Activated B cell treated with CpG ODN at 0.5 μM for 24 hours (primary cell): ENCODE data around the gene TRIM17. TPM values are rescaled to one million over a fixed set of nuclear protein-coding genes. Genes with fewer than 3 reads are reported as not detected.

Experiments
- ATAC-seq: fragments of 200-7000 bp; cut with Tn5 transposase; one replicate; pipeline ENCODE4 v1.10.0; 2021; ENCODE audit warnings: low read depth, mild to moderate bottlenecking, moderate library complexity
- CTCF ChIA-PET: fragments of 350-600 bp; sonication (Branson Sonifier 250); formaldehyde crosslinking; loops from one replicate; lab custom pipeline; 2021; ENCODE audit warnings: antibody characterized with exemption; lab: Charles Lee
- POLR2A ChIA-PET: fragments of 350-600 bp; sonication (Branson Sonifier 250); formaldehyde crosslinking; loops from one replicate; lab custom pipeline; 2021; ENCODE audit warnings: antibody characterized with exemption; lab: Charles Lee
- DNase-seq: peaks from one replicate; pipeline ENCODE4 v3.0.0; 2022
- H3K27ac Mint-ChIP-seq: one replicate; pipeline ENCODE4 v1.8.0; 2020; ENCODE audit warnings: mixed read lengths
- H3K27me3 Mint-ChIP-seq: one replicate; pipeline ENCODE4 v1.8.0; 2021; ENCODE audit warnings: mixed read lengths
- H3K36me3 Mint-ChIP-seq: one replicate; pipeline ENCODE4 v1.8.0; 2021; ENCODE audit warnings: low read depth, mixed read lengths
- H3K4me1 Mint-ChIP-seq: one replicate; pipeline ENCODE4 v1.8.0; 2021; ENCODE audit warnings: mixed read lengths
- H3K4me3 Mint-ChIP-seq: one replicate; pipeline ENCODE4 v1.8.0; 2020; ENCODE audit warnings: mild to moderate bottlenecking, mixed read lengths
- H3K9me3 Mint-ChIP-seq: one replicate; pipeline ENCODE4 v1.8.0; 2020; ENCODE audit warnings: mixed read lengths
- intact Hi-C: fragments of 100-400 bp; cut with micrococcal nuclease; formaldehyde crosslinking; loops from one replicate; pipeline ENCODE4 v1.15.1; 2024
- total RNA-seq: library from RNA; stranded (reverse); gene quantifications from 2 replicates; pipeline ENCODE4 v1.2.3, GENCODE V29; 2022
- TF ChIP-seq, protein P1 (sequence below): fragments of 200-600 bp; IDR thresholded peaks from one replicate; pipeline ENCODE4 v1.8.0; 2022; ENCODE audit warnings: antibody characterized with exemption, mild to moderate bottlenecking

Gene TRIM17
- total RNA-seq, 1 donor from 2014 or later, result not detected

DNA sequence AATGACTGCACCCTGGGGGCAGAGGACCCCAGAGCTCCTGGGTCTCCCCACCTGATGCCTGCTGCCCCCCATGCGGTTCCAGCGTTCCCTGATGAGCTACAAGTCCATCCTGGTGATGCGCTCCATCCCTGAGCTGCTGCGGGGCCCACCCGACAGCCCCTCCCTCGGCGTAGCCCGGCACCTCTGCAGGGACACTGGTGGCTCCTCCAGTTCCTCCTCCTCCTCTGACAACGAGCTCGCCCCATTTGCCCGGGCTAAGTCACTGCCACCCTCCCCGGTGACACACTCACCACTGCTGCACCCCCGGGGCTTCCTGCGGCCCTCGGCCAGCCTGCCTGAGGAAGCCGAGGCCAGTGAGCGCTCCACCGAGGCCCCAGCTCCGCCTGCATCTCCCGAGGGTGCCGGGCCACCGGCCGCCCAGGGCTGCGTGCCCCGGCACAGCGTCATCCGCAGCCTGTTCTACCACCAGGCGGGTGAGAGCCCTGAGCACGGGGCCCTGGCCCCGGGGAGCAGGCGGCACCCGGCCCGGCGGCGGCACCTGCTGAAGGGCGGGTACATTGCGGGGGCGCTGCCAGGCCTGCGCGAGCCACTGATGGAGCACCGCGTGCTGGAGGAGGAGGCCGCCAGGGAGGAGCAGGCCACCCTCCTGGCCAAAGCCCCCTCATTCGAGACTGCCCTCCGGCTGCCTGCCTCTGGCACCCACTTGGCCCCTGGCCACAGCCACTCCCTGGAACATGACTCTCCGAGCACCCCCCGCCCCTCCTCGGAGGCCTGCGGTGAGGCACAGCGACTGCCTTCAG lies 45.5 kb downstream of the TRIM17 start:
- Mint-ChIP-seq H3K27ac (no peak overlapping the region), H3K27me3 (no peaks in the 10 kb centered on the region), H3K4me1 (no peaks in the 10 kb centered on the region), H3K9me3 (no peaks in the 10 kb centered on the region), H3K36me3 (no peaks in the 10 kb centered on the region), H3K4me3 (no peak overlapping the region)
- no peak for ATAC-seq
- TF ChIP-seq, protein P1, sequence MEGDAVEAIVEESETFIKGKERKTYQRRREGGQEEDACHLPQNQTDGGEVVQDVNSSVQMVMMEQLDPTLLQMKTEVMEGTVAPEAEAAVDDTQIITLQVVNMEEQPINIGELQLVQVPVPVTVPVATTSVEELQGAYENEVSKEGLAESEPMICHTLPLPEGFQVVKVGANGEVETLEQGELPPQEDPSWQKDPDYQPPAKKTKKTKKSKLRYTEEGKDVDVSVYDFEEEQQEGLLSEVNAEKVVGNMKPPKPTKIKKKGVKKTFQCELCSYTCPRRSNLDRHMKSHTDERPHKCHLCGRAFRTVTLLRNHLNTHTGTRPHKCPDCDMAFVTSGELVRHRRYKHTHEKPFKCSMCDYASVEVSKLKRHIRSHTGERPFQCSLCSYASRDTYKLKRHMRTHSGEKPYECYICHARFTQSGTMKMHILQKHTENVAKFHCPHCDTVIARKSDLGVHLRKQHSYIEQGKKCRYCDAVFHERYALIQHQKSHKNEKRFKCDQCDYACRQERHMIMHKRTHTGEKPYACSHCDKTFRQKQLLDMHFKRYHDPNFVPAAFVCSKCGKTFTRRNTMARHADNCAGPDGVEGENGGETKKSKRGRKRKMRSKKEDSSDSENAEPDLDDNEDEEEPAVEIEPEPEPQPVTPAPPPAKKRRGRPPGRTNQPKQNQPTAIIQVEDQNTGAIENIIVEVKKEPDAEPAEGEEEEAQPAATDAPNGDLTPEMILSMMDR, result no peak
- no peak for DNase-seq
- intact Hi-C loops, result no loop called here
- ChIA-PET POLR2A (no interaction called here), CTCF (no interaction called here)

DNA sequence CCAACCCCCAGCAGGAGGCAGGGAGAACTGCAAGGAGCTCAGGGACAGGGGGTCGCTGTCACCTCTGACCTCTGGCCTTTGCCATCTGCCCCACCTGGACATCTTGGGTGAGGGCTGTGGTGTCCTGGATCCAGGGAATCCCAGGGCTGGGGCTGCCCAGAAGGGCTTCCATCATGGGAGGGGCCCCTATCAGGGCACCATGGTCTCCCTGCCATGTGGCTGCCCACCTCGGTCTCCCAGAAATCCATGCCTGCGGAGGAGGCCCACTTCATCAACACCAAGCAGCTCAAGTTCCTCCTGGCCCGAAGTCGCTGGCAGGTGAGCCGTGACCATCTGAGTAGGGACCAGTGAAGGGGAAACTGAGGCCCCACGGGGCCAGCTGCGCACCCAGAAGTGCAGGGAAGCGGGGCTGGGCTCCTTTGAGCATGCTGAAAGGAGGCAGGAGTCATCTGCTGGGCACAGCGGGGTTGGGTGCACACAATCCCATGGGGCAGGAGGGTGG lies 46.2 kb downstream of the TRIM17 start:
- H3K4me1 Mint-ChIP-seq, result no peaks in the 10 kb centered on the region
- no peaks in the 10 kb centered on the region for H3K36me3 Mint-ChIP-seq
- H3K27ac Mint-ChIP-seq, result no peak overlapping the region
- DNase-seq (no peak), ATAC-seq (no peak)
- no peaks in the 10 kb centered on the region for H3K9me3 Mint-ChIP-seq
- POLR2A ChIA-PET, result no interaction called here
- H3K4me3 Mint-ChIP-seq, result no peak overlapping the region
- CTCF ChIA-PET, result no interaction called here
- intact Hi-C loops, result no loop called here
- TF ChIP-seq, protein P1, result no peak
- no peaks in the 10 kb centered on the region for H3K27me3 Mint-ChIP-seq

DNA sequence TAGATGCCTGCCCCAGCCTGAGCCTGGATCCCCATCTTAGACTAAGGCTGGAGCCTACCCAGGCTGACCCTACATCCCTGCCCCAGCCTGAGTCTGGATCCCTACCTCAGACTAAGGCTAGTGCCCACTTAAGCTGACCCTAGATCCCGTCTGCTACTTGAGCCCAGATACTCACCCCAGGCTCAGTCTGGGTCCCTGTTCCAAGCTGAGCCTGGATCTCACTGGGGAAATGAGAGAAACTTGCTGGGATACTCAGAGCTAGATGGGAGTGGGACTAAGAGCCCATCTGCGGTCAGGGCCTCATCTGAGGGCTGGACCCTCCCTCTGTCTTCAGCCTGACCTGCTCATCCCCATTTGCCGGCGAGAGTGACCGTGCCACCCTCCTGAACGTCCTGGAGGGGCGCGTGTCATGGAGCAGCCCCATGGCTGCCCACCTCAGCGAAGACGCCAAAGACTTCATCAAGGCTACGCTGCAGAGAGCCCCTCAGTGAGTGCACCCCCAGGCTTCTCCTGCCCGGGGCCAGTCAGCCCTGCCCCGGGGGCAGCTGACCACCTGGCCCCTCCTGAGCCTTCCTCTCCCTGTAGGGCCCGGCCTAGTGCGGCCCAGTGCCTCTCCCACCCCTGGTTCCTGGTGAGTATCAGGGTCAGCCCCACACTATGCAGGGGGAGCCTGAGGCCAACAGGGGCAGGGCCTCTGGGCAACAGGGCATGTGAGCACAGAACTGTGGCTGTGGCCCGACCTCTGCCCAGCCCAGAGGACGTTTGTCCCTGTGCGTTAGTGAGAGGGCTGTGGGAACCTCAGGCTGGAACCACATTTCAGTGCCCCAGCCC lies 46.8 kb downstream of the TRIM17 start:
- no peak overlapping the region for H3K27ac Mint-ChIP-seq
- no peaks in the 10 kb centered on the region for H3K9me3 Mint-ChIP-seq
- H3K27me3 Mint-ChIP-seq, result no peaks in the 10 kb centered on the region
- DNase-seq (no peak), ATAC-seq (no peak)
- TF ChIP-seq, protein P1, result no peak
- no peak overlapping the region for H3K4me3 Mint-ChIP-seq
- CTCF ChIA-PET, result no interaction called here
- POLR2A ChIA-PET, result no interaction called here
- intact Hi-C loops, result no loop called here
- H3K36me3 Mint-ChIP-seq, result no peaks in the 10 kb centered on the region
- no peaks in the 10 kb centered on the region for H3K4me1 Mint-ChIP-seq

DNA sequence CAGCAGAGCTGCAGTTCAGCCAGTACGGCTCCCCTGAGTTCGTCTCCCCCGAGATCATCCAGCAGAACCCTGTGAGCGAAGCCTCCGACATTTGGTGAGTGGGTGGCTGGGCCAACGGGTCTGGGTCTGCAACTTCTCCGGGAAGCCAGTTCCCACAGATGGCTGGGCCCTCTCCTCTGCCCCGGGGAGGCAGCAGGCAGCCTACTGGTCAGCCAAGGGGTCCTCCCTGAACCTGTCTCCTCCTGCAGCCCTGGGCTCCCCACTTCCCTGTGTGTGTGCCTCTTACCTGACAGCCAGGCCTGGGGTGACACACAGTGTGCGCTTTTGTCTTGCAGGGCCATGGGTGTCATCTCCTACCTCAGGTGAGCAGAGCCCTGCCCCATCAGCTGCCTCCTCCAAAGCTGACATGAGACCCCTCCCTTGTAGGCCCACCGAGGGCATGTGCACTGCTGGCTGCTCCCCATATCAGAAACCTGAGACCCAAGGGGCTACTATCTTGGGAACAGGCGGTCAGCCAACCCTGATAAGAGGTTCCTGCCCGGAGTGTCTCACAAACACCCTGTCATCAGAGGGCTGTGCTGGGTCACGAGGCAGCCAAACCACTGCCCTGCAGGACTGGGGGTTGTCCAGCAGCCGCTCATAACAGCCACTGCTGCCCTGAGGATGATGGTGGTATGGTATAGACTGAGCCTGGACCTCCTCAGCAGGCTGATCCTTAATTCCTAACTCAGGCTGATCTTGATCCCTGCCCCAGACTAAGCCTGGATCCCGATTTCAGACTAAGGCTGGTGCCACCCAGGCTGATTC lies 47.7 kb downstream of the TRIM17 start:
- ChIA-PET CTCF (no interaction called here), POLR2A (no interaction called here)
- Mint-ChIP-seq H3K9me3 (no peaks in the 10 kb centered on the region), H3K4me1 (no peaks in the 10 kb centered on the region), H3K27me3 (no peaks in the 10 kb centered on the region), H3K4me3 (no peak overlapping the region), H3K27ac (no peak overlapping the region), H3K36me3 (no peaks in the 10 kb centered on the region)
- DNase-seq, result no peak
- TF ChIP-seq, protein P1, result no peak
- no peak for ATAC-seq
- intact Hi-C loops, result no loop called here
